Loucy (cell line): ENCODE results near the gene OPRL1.
A peak's percentile ranks its signal among the peaks of the same experiment; 100 is the strongest.

Source experiments
- H2AFZ ChIP-seq: fragments of 200-600 bp; sonication (generic); 2 replicates; pipeline ENCODE4 v1.6.0; 2016; ENCODE audit warnings: antibody characterized with exemption, mild to moderate bottlenecking, low read length, moderate library complexity
- H3F3A ChIP-seq: fragments of 200-600 bp; 2 replicates; pipeline ENCODE4 v1.6.0; 2016; ENCODE audit warnings: antibody characterized with exemption, low read depth, mild to moderate bottlenecking
- H3K27me3 ChIP-seq: fragments of 200-600 bp; sonication (generic); 2 replicates; pipeline ENCODE4 v1.6.1; 2014; ENCODE audit warnings: low read length, mild to moderate bottlenecking; ENCODE audit not compliant: insufficient read depth, poor library complexity, severe bottlenecking
- H3K36me3 ChIP-seq: fragments of 200-600 bp; sonication (generic); 2 replicates; pipeline ENCODE4 v1.6.1; 2016; ENCODE audit warnings: low read length; ENCODE audit not compliant: insufficient read depth
- H3K4me1 ChIP-seq: fragments of 200-600 bp; sonication (generic); 2 replicates; pipeline ENCODE4 v1.5.1; 2014; ENCODE audit warnings: low read length, mild to moderate bottlenecking; ENCODE audit not compliant: insufficient read depth, poor library complexity, severe bottlenecking
- H3K4me2 ChIP-seq: fragments of 200-600 bp; sonication (generic); 2 replicates; pipeline ENCODE4 v1.6.0; 2014; ENCODE audit warnings: antibody characterized with exemption, low read length, low read depth, mild to moderate bottlenecking; ENCODE audit not compliant: poor library complexity, severe bottlenecking
- H3K4me3 ChIP-seq: fragments of 200-600 bp; sonication (generic); 2 replicates; pipeline ENCODE4 v1.5.1; 2014; ENCODE audit warnings: low read length, mild to moderate bottlenecking, mixed read lengths; ENCODE audit not compliant: poor library complexity, severe bottlenecking
- H3K79me2 ChIP-seq: fragments of 200-600 bp; sonication (generic); 2 replicates; pipeline ENCODE4 v1.6.1; 2014; ENCODE audit warnings: low read length; ENCODE audit not compliant: insufficient read depth
- H3K9ac ChIP-seq: fragments of 200-600 bp; sonication (generic); 2 replicates; pipeline ENCODE4 v1.6.0; 2014; ENCODE audit warnings: mild to moderate bottlenecking, low read depth, low read length, moderate library complexity; ENCODE audit not compliant: poor library complexity, severe bottlenecking
- H3K9me2 ChIP-seq: fragments of 200-600 bp; sonication (generic); replicated peaks from 2 replicates; pipeline ENCODE4 v1.6.1; 2016; ENCODE audit warnings: low read depth, low read length, mixed read lengths
- H3K9me3 ChIP-seq: fragments of 200-600 bp; sonication (generic); 2 replicates; pipeline ENCODE4 v1.6.1; 2014; ENCODE audit warnings: mild to moderate bottlenecking, antibody characterized with exemption, low read length, low read depth; ENCODE audit not compliant: insufficient read depth
- H4K20me1 ChIP-seq: fragments of 200-600 bp; sonication (generic); 2 replicates; pipeline ENCODE4 v1.6.0; 2014; ENCODE audit warnings: antibody characterized with exemption, low read length, mild to moderate bottlenecking; ENCODE audit not compliant: insufficient read depth, poor library complexity, severe bottlenecking
- CTCF ChIP-seq: fragments of 200-600 bp; sonication (generic); conservative IDR thresholded peaks from 2 replicates; pipeline ENCODE4 v1.5.1; 2014; ENCODE audit warnings: mild to moderate bottlenecking, antibody characterized with exemption, low read length
- EZH2phosphoT487 ChIP-seq: fragments of 200-600 bp; IDR thresholded peaks from 2 replicates; pipeline ENCODE4 v1.6.1; 2018; ENCODE audit warnings: antibody characterized with exemption, mild to moderate bottlenecking, moderate library complexity, borderline replicate concordance

OPRL1 gene

GRCh38 chr20:64140061-64140931 is 60.4 kb downstream of the OPRL1 start:
- no peak overlapping the region for H3K4me2 ChIP-seq
- TF ChIP-seq CTCF (no peak), EZH2phosphoT487 (no peak)
- H3K9me2 ChIP-seq = no peaks in the 10 kb centered on the region
- H3K9me3 ChIP-seq = peaks cover 13% of the 10 kb centered on the region; the same call in 1 of the 2 replicates
- no peaks in the 10 kb centered on the region for H3K27me3 ChIP-seq
- H2AFZ ChIP-seq = no peak overlapping the region
- H3K4me1 ChIP-seq = peaks cover 11% of the 10 kb centered on the region
- no peak overlapping the region for H3K9ac ChIP-seq
- H4K20me1 ChIP-seq = no peaks in the 10 kb centered on the region
- H3K79me2 ChIP-seq = no peaks in the 10 kb centered on the region
- no peaks in the 10 kb centered on the region for H3F3A ChIP-seq
- H3K36me3 ChIP-seq = no peaks in the 10 kb centered on the region
- H3K4me3 ChIP-seq = no peak overlapping the region

DNA sequence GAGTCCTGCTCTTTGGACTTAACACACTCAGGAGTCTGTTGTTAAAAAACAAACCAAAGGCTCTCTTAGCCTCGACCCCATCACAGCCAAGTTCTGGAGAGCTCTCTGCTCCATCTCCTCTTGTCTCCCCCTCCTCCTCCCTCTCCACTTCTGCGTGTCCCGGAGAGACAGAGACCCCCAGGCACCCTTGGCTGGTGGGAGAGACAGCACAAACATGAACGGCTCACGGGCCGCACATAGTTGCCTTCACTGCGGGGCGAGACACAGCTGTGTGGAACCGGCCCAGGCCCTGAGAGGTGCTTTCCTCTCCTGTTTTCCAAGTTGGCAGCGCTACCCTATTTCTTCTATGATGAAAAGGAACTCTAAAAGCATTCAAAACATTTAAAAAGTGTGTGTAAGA is 61.1 kb downstream of the OPRL1 start:
- no peak overlapping the region for H2AFZ ChIP-seq
- H3K4me2 ChIP-seq = no peak overlapping the region
- H4K20me1 ChIP-seq = no peaks in the 10 kb centered on the region
- no peaks in the 10 kb centered on the region for H3K36me3 ChIP-seq
- no peaks in the 10 kb centered on the region for H3F3A ChIP-seq
- no peak for TF ChIP-seq EZH2phosphoT487
- TF ChIP-seq CTCF = no peak
- H3K27me3 ChIP-seq = no peaks in the 10 kb centered on the region
- H3K79me2 ChIP-seq = no peaks in the 10 kb centered on the region
- no peak overlapping the region for H3K4me3 ChIP-seq
- no peak overlapping the region for H3K9ac ChIP-seq
- no peaks in the 10 kb centered on the region for H3K9me2 ChIP-seq
- peaks cover 19% of the 10 kb centered on the region; the same call in 1 of the 2 replicates for H3K9me3 ChIP-seq
- H3K4me1 ChIP-seq = peaks cover 11% of the 10 kb centered on the region

DNA sequence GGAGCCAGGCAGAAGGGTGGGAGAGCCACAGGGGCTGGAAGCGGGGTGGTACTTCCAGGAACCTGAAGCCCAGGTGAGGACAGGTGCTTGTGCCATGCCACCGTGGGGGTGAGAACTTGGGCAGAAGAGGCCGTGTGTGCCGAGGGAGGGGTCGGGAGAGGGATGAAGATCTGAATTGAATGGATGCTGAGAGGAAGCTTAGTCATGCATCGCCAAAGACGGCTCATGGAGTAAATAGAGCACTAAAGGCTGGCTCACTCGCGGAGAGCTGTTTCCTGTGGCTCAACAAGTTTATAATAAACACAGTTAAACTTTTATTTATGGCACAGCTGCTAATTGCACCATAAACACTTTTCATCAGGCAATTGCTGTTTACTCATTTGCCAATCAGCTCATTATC is 62.7 kb downstream of the OPRL1 start:
- Histone ChIP-seq H3K9ac (no peak overlapping the region), H3F3A (no peaks in the 10 kb centered on the region), H3K4me3 (no peak overlapping the region), H3K9me2 (no peaks in the 10 kb centered on the region), H3K9me3 (peaks cover 28% of the 10 kb centered on the region; the same call in 1 of the 2 replicates), H3K36me3 (no peaks in the 10 kb centered on the region), H3K4me2 (peak overlapping the region; percentile 24), H3K27me3 (no peaks in the 10 kb centered on the region), H4K20me1 (no peaks in the 10 kb centered on the region), H3K79me2 (no peaks in the 10 kb centered on the region), H3K4me1 (peaks cover 11% of the 10 kb centered on the region), H2AFZ (no peak overlapping the region)
- TF ChIP-seq EZH2phosphoT487 (no peak), CTCF (no peak)
